ENCODE data around the gene PTCH2.
"Not testable (repeated sequence)": the region's sequence is repeated elsewhere in the genome, so short reads cannot be mapped to it uniquely, and the experiment has no call there.

- not testable (repeated sequence) for TF ChIP-seq CTCF, POLR2A (IDR thresholded peaks at IDR 0.05)
Observed at GRCh38 chr1:44815926-44816325, 27.1 kb downstream of the PTCH2 start.
